NCI-H524 treated with DMSO at 0.1 percent for 48 hours (cell line): ENCODE results near the gene INPP5K.
"Not testable (repeated sequence)": the region's sequence is repeated elsewhere in the genome, so short reads cannot be mapped to it uniquely, and the experiment has no call there.

Experiments used
- DNase-seq: peaks from one replicate; lab custom pipeline; 2025; lab: John Stamatoyannopoulos, UW

Gene INPP5K

GRCh38 chr17:1464186-1464585, 52.2 kb downstream of the INPP5K start:
- DNase-seq, result no peak

- peak; percentile 38 for DNase-seq
Observed at GRCh38 chr17:1462164-1463112, 54.0 kb downstream of the INPP5K start.

DNA sequence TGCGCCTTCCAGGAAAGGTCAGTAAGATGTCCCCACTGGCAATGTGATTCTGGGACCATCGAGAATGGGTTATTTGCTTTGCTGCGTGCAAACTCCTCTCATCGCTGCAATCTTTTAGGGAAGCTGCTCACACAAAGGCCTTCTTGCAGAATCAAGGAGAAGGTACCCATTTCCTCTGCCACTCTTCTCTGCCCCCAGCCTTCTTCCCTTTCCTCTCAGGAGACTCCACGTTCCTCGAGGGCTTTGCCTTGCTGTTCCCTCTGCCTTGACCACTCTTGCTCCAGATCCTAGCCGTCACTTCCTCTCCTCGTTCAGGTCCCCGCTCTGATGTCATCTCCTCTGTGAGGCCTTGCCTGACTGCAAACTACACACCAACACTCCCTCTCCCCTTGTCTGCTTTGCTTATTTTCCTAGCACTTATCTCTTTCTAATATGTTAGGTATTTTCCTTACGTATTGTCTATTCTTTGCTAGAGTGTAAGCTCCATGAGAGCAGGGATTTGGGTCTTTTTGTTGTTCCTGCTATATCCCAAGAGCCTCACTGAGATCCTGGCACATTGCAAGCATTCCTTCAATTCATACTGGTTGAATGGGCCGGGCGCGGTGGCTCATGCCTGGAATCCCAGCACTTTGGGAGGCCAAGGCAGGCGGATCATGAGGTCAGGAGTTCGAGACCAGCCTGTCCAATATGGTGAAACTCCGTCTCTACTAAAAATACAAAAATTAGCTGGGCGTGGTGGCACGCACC, 55.0 kb downstream of the INPP5K start:
- no peak for DNase-seq

DNA sequence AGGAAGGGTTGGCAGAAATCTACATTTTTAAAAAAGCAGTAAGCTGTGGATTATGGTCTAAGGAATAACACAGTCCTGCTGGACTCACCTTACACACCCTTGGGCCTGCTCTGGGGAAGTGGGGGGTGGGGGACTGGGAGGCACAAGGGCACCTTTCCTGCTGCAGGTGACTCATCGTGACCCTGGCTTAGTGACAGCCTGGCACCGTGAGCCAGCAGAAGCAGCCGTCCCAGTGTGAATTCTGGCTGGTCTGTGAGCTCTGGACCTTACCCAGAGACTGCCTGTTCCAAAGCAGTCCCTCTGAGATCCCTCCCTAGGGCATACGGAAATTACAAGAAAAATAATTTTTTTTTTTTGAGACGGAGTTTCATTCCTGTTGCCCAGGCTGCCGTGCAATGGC, 56.2 kb downstream of the INPP5K start:
- no peak for DNase-seq

DNA sequence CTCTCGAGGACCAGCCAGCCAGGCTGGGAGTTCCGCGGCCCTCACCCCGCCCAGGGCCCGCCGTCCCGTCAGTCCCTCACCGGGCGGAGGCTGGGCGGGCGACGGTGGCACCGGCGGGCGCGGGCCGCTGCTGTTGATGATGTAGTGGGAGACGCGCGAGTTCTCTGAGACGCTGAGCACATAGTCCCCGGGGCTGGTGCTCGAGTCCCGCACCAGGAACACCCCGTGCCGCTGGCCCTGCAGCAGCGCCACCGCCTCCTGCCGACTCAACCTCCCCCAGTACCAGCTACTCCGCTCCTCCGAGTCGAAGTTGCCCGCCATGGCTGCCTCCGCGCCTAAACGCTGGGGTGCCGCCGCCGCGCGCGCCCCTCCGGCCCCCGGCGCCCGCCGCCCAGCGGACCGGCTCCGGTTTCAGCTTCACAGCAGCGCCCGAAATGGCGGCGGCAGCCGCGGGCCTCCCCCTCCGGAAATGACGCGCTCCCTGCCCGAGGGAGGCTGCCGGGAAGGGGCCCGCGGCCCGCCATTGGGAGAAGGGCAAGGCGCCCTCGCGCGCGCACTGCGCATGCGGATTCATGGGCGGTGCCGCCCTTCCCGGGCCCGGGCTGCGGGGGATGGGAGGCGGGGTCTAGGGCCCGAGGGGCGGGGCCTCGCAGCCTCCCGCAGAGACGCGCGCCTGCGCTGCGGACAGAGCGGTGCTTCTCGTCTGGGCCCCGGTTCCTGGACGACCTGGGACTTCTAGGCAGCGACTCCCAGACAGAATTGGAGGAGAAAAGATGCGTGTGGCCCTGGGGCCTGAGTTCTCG, 60.4 kb downstream of the INPP5K start, which contains the start of gene CRK:
CRK (minus strand) TSS at position 436 of the 803 bp plus-strand sequence; CDS start at position 321, 115 bp downstream.
- DNase-seq, result peak; percentile 22

- DNase-seq, result no peak
Observed at GRCh38 chr17:1455291-1455796, 61.1 kb downstream of the INPP5K start.

- DNase-seq, result no peak
Observed at GRCh38 chr17:1454541-1454940, 61.9 kb downstream of the INPP5K start.

DNA sequence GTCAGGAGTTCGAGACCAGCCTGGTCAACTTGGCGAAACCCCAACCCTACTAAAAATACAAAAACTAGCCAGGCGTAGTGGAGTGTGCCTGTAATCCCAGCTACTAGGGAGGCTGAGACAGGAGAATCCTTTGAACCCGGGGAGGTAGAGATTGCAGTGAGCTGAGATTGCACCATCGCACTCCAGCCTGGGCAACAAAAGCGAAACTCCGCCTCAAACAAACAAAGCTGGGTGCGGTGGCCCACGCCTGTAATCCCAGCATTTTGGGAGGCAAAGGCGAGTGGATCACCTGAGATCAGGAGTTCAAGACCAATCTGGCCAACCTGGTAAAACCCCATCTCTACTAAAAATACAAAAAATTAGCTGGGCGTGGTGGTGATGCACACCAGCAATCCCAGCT, 62.7 kb downstream of the INPP5K start:
- not testable (repeated sequence) for DNase-seq

- DNase-seq, result no peak
Observed at GRCh38 chr17:1452836-1453235, 63.6 kb downstream of the INPP5K start.

DNA sequence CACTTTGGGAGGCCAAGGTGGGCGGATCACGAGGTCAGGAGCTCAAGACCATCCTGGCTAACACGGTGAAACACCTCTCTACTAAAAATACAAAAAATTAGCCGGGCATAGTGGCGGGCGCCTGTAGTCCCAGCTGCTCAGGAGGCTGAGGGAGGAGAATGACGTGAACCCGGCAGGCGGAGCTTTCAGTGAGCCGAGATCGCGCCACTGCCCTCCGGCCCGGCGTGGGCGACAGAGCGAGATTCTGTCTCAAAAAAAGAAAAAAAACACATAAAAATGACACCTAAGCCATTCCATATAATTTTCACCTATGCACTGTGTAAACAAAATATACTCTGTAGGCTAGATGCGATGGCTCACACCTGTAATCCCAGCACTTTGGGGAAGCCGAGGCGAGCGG, 66.2 kb downstream of the INPP5K start:
- not testable (repeated sequence) for DNase-seq

DNA sequence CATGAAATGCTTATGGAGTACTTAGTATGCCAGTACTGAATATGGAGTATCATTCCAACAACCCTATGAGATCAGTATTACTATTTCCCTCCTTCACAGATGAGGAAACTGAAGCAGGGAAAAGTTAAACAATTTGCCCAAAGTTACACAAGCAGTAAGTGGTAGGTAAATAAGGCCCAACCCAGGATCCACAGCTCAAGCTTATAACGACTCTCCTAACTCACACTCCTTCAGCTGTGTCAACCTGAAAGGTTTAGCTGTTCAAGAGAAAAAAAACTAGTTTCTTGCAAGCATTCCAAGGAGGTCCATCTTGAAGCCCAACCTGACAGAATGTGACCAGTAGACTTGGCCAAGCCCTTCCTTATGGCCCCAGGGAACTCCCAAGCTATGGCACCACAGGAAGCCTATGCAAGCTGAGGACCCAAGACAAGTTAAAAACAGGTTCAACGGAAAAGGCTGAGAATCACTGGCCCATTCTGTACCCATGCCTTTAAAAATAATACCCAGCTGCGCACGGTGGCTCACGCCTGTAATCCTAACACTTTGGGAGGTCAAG, 66.9 kb downstream of the INPP5K start:
- DNase-seq, result no peak

DNA sequence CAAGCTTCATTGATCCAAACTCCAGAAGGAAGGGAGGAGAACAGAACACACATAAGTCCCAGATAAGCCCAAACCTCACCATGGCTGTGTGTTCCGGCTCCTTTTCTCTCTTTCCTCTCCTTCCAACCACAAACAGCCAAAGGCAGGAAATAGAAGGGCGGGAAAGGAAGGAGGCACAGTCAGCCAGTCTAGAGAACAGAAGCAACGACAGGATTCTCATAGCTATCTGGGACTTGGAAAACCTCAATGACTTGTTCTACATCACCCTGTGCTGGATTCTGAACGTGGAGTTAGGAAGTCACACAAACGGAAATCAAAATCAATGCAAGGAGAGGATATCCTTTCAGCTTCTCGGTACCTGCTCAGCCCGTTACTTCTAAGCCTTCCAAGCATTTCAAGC, 69.4 kb downstream of the INPP5K start:
- DNase-seq, result no peak

GRCh38 chr17:1446201-1446600, 70.2 kb downstream of the INPP5K start:
- DNase-seq, result no peak

GRCh38 chr17:1445695-1446094, 70.7 kb downstream of the INPP5K start:
- DNase-seq, result not testable (repeated sequence)
